Liver (tissue), 9 donors: Measurements from ENCODE around the gene MAML3. TPM values are rescaled to one million over a fixed set of nuclear protein-coding genes. Genes with fewer than 3 reads are reported as not detected.

Experiments used
- DNase-seq: peaks from one replicate; pipeline ENCODE4 v3.0.0-alpha.2; 2017; ENCODE audit warnings: low spot score
- H3K27ac ChIP-seq, 2 donors: one replicate each; pipeline ENCODE4 v1.7.0; 2013; ENCODE audit warnings: inconsistent platforms in 2 of 2, low read length in 2 of 2, control low read depth in 1 of 2, low read depth in 1 of 2, mild to moderate bottlenecking in 1 of 2
- H3K27me3 ChIP-seq, 4 donors: one replicate each; pipeline versions ENCODE4 v1.6.1 to v1.7.0; 2013; ENCODE audit warnings: low read length in 3 of 4, inconsistent platforms in 1 of 4, mild to moderate bottlenecking in 1 of 4, moderate library complexity in 1 of 4; ENCODE audit not compliant: control insufficient read depth in 4 of 4, insufficient read depth in 4 of 4
- H3K36me3 ChIP-seq, 4 donors: one replicate each; pipeline versions ENCODE4 v1.6.1 to v1.7.0; 2013; ENCODE audit warnings: low read length in 3 of 4, mild to moderate bottlenecking in 3 of 4, low read depth in 1 of 4, moderate library complexity in 1 of 4; ENCODE audit not compliant: control insufficient read depth in 4 of 4, insufficient read depth in 3 of 4
- H3K4me1 ChIP-seq, 4 donors: one replicate each; pipeline versions ENCODE4 v1.6.1 to v1.7.0; 2013; ENCODE audit warnings: low read length in 3 of 4, mild to moderate bottlenecking in 3 of 4, moderate library complexity in 1 of 4; ENCODE audit not compliant: control insufficient read depth in 4 of 4, insufficient read depth in 4 of 4
- H3K4me3 ChIP-seq, 3 donors: one replicate each; pipeline versions ENCODE4 v1.6.1 to v1.7.0; 2013; ENCODE audit warnings: low read length in 3 of 3, control low read depth in 1 of 3, low read depth in 1 of 3, mild to moderate bottlenecking in 1 of 3
- H3K9ac ChIP-seq, 2 donors: one replicate each; pipeline ENCODE4 v1.7.0; 2013; ENCODE audit warnings: low read length in 2 of 2, mild to moderate bottlenecking in 2 of 2, moderate library complexity in 2 of 2, control low read depth in 1 of 2, low read depth in 1 of 2
- H3K9me3 ChIP-seq, 4 donors: one replicate each; pipeline versions ENCODE4 v1.6.1 to v1.7.0; 2013; ENCODE audit warnings: low read length in 3 of 4; ENCODE audit not compliant: control insufficient read depth in 4 of 4
- CTCF ChIP-seq: fragments of 150-350 bp; IDR thresholded peaks from 2 replicates; pipeline ENCODE4 v1.5.1; 2017; ENCODE audit warnings: improper control_type of control experiment, low read depth, low read length; ENCODE audit not compliant: missing input control
- FOXA1 ChIP-seq: IDR thresholded peaks from 2 replicates; pipeline ENCODE4 v1.6.1; 2016; ENCODE audit warnings: antibody characterized with exemption
- FOXA2 ChIP-seq: IDR thresholded peaks from 2 replicates; pipeline ENCODE4 v1.6.1; 2016; ENCODE audit warnings: antibody characterized with exemption
- GABPA ChIP-seq, 2 donors: IDR thresholded peaks in 1 of 2; conservative IDR thresholded peaks in 1 of 2; 2 replicates each; pipeline ENCODE4 v1.6.1; 2016; ENCODE audit warnings: antibody characterized with exemption in 2 of 2, mild to moderate bottlenecking in 1 of 2, moderate library complexity in 1 of 2
- HNF4A ChIP-seq, 2 donors: conservative IDR thresholded peaks; 2 replicates each; pipeline ENCODE4 v1.6.1; 2016; ENCODE audit warnings: antibody characterized with exemption in 2 of 2, mild to moderate bottlenecking in 2 of 2
- JUND ChIP-seq, 2 donors: IDR thresholded peaks; 2 replicates each; pipeline ENCODE4 v1.6.1; 2016; ENCODE audit warnings: antibody characterized with exemption in 2 of 2
- NR2F2 ChIP-seq: IDR thresholded peaks from 2 replicates; pipeline ENCODE4 v1.6.1; 2016; ENCODE audit warnings: antibody characterized with exemption
- RAD21 ChIP-seq, 2 donors: IDR thresholded peaks; 2 replicates each; pipeline ENCODE4 v1.6.1; 2016; ENCODE audit warnings: antibody characterized with exemption in 2 of 2, mild to moderate bottlenecking in 2 of 2
- REST ChIP-seq: IDR thresholded peaks from 2 replicates; pipeline ENCODE4 v1.6.1; 2016; ENCODE audit warnings: antibody characterized with exemption, mild to moderate bottlenecking
- RXRA ChIP-seq, 2 donors: IDR thresholded peaks; 2 replicates each; pipeline ENCODE4 v1.6.1; 2017 to 2018; ENCODE audit warnings: antibody characterized with exemption in 2 of 2, mild to moderate bottlenecking in 1 of 2
- SP1 ChIP-seq: IDR thresholded peaks from 2 replicates; pipeline ENCODE4 v1.6.1; 2018; ENCODE audit warnings: antibody characterized with exemption, mild to moderate bottlenecking
- YY1 ChIP-seq: IDR thresholded peaks from 2 replicates; pipeline ENCODE4 v1.6.1; 2016; ENCODE audit warnings: antibody characterized with exemption, mild to moderate bottlenecking
- ZBTB33 ChIP-seq: IDR thresholded peaks from 2 replicates; pipeline ENCODE4 v1.6.1; 2016; ENCODE audit warnings: antibody characterized with exemption
- WGBS: extraction: QIAGEN DNeasy Blood & Tissue Kit; methylation state at CpG from one replicate; pipeline ENCODE4 v1.1.7; 2013; 5-methylcytosine and 5-hydroxymethylcytosine counted together
- polyA plus RNA-seq, 2 donors: library from polyadenylated mRNA; stranded (reverse) in 1 of 2; unstranded in 1 of 2; fragments of 200-250 nt in 1 of 2; fragments of >200 nt in 1 of 2; fragmentation: Nextera tagmentation in 1 of 2; extraction: Ambion mirVana in 1 of 2; gene quantifications; one replicate each; pipeline versions ENCODE4 v1.2.1 to v1.2.3, GENCODE V29; 2013 to 2015
- total RNA-seq, 2 donors: library from RNA; depleted of rRNA; stranded (reverse); fragments of >200 nt; gene quantifications; one replicate each; pipeline ENCODE4 v1.2.3, GENCODE V29; 2014
- donor health status: healthy.
- donor health status: healthy.
- donor health status: healthy.
- donor health status: healthy.
- donor health status: healthy.

Gene MAML3
- total and polyA plus RNA-seq, 4 donors: 1.3 to 4.3 (median 2.7) TPM

- WGBS: 58% methylated on average over 3 of the region's 3 CpGs
- Histone ChIP-seq H3K9me3 (no peaks in the 10 kb centered on the region), H3K9ac (no peak overlapping the region), H3K4me3 (no peak overlapping the region), H3K4me1 (peaks cover 0 to 15% (median 12%) of the 10 kb centered on the region in 4 donors), H3K27ac (no peak overlapping the region), H3K27me3 (no peaks in the 10 kb centered on the region), H3K36me3 (no peaks in the 10 kb centered on the region)
- no peak for DNase-seq
- TF ChIP-seq CTCF: peak; percentile 59
- no peak for TF ChIP-seq FOXA1
- no peak for TF ChIP-seq RXRA (IDR thresholded peaks at IDR 0.05)
- TF ChIP-seq FOXA2: no peak
- peak; percentile 79 to 89 for TF ChIP-seq RAD21 (IDR thresholded peaks at IDR 0.05)
- TF ChIP-seq YY1: peak; percentile 18
- TF ChIP-seq NR2F2: no peak
These were observed 101.9 kb downstream of the MAML3 start for GRCh38 chr4:140052050-140052449.

- TF ChIP-seq HNF4A (conservative IDR thresholded peaks at IDR 0.05): no peak
- TF ChIP-seq RAD21 (IDR thresholded peaks at IDR 0.05): peak in 1 of 2 donors; percentile 41
- Histone ChIP-seq H3K9me3 (no peaks in the 10 kb centered on the region), H3K27ac (peak overlapping the region; percentile 64 to 77), H3K36me3 (no peaks in the 10 kb centered on the region), H3K4me3 (no peak overlapping the region), H3K27me3 (no peaks in the 10 kb centered on the region), H3K4me1 (peaks cover 0 to 15% (median 12%) of the 10 kb centered on the region in 4 donors), H3K9ac (no peak overlapping the region)
- WGBS: 78% methylated on average over 8 of the region's 8 CpGs
- DNase-seq: no peak
These were observed 103.9 kb downstream of the MAML3 start for GRCh38 chr4:140049849-140050637.

- H3K27ac ChIP-seq: peak overlapping the region; percentile 64 to 77
- peak overlapping the region; percentile 12 to 57 (median 34) for H3K4me3 ChIP-seq
- 3% methylated on average over 13 of the region's 13 CpGs for WGBS
- no peaks in the 10 kb centered on the region for H3K36me3 ChIP-seq
- H3K9me3 ChIP-seq: no peaks in the 10 kb centered on the region
- no peaks in the 10 kb centered on the region for H3K27me3 ChIP-seq
- peak overlapping the region in 1 of 2 donors; percentile 40 for H3K9ac ChIP-seq
- peaks cover 0 to 22% (median 15%) of the 10 kb centered on the region in 4 donors for H3K4me1 ChIP-seq
- TF ChIP-seq ZBTB33: no peak
- no peak for TF ChIP-seq NR2F2
- TF ChIP-seq RAD21 (IDR thresholded peaks at IDR 0.05): peak; percentile 55 to 63
- TF ChIP-seq JUND (IDR thresholded peaks at IDR 0.05): no peak
- no peak for TF ChIP-seq HNF4A (conservative IDR thresholded peaks at IDR 0.05)
- no peak for TF ChIP-seq SP1
- TF ChIP-seq REST: no peak
- TF ChIP-seq YY1: peak; percentile 6
- no peak for TF ChIP-seq CTCF
- no peak for TF ChIP-seq GABPA (IDR thresholded peaks at IDR 0.05 in 1 of 2, conservative IDR thresholded peaks at IDR 0.05 in 1 of 2)
- peak; percentile 36 for DNase-seq
These were observed 104.7 kb downstream of the MAML3 start for GRCh38 chr4:140049024-140049848.
